Stromal cell of bone marrow (primary cell): Measurements from ENCODE around the gene IST1.

Source experiments
- DNase-seq: peaks from one replicate; pipeline ENCODE4 v3.0.0-alpha.2; 2012; ENCODE audit warnings: low read depth

The IST1 gene

GRCh38 chr16:71919035-71919434, 23.7 kb downstream of the IST1 start:
- DNase-seq, result no peak

DNA sequence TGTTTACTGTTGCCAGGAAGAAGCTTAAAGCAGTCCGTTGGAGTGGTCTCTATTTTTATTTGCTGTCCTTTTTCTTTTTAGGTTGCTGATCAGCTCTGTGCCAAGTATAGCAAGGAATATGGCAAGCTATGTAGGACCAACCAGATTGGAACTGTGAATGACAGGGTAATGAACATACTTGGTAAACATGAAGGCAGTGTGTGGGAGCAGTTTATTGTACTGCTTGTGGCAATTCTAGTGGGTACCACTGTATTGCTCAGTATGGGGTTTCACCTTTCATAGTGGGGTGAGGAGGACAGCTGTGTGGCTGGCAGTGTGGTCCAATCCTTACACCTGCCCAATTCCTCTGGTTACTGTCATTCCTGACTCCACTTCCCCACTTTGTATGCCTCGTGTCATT, 25.3 kb downstream of the IST1 start:
- no peak for DNase-seq

DNA sequence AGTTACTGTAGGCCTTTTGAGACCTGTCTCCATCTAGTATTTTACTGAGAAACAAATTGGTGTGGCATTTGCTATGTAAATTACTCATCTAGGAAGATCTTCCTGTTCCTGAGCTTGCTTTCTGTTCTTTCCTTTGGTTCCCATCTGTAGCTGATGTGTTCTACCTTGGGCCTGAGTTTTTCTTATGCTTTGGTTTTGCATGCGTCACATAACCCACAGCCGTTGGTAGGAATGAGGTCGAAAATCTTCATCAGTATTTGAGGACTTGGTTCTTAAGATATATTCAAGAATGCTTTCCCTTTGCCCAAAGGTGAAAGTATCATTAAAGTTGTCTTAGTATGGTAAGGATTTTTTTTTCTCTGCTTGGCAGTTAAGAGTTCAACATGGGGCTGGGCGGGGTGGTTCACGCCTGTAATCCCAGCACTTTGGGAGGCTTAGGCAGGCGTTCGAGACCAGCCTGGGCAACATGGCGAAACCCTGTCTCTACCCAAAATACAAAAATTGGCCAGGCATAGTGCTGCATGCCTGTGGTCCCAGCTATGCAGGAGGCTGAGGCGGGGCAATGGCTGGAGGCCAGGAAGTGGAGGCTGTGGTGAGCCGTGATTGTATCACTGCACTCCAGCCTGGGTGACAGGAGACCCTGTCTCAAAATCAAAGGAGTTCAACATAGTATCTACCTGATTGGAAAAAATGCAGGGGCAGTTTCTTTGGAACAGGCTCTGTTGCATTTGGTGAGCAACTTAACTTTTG, 28.8 kb downstream of the IST1 start:
- no peak for DNase-seq

DNA sequence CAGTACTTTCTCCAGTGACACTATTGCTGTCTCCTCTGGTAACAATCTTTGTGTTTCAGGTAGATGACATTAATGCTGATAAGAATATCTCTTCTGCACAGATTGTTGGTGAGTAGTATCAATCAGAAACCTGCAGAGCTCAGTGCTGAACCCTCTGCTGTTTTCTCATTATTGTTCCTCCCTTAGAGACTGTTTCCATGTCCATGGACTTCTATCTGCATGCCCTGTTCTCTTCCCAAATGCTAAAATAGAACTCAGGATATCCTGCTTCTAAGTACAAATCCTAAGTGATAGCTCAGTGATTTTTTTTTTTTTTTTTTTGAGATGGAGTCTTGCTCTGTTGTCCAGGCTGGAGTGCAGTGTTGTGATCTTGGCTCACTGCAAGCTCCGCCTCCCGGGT, 29.4 kb downstream of the IST1 start:
- DNase-seq, result no peak

DNA sequence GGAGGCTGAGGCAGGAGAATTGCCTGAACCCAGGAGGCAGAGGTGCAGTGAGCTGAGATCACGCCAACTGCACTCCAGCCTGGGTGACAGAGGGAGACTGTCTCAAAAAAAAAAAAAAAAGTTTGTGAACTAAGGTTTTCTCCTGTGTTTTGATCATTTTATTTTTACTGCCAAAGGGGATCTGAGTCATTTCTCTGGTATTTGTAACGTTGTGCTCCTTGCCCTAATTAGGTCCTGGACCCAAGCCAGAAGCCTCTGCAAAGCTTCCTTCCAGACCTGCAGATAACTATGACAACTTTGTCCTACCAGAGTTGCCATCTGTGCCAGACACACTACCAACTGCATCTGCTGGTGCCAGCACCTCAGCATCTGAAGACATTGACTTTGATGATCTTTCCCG, 32.1 kb downstream of the IST1 start:
- peak; percentile 43 for DNase-seq

- no peak for DNase-seq
These were observed 32.5 kb downstream of the IST1 start for GRCh38 chr16:71927787-71928186.

DNA sequence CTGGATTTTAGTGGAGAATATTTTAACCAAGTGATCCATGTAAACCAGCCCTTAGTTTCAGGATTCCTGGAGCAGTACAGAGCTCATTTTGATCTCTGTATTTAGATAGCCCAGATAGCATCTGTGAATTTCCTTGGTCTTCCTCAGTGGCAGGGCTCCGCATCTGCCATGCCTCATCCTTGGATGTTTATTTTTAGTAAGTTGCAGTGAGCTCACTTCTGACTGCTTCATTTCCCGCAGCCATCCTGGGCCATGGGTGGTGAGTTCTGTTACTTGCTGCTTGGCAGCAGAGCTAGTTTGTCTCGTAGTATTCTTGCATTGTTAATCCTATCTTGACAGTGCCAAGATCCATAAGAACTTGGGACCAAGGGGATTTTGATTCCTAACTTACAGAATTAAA, 33.7 kb downstream of the IST1 start:
- DNase-seq, result peak; percentile 44

- DNase-seq, result no peak
These were observed 34.8 kb downstream of the IST1 start for GRCh38 chr16:71930013-71930563.

DNA sequence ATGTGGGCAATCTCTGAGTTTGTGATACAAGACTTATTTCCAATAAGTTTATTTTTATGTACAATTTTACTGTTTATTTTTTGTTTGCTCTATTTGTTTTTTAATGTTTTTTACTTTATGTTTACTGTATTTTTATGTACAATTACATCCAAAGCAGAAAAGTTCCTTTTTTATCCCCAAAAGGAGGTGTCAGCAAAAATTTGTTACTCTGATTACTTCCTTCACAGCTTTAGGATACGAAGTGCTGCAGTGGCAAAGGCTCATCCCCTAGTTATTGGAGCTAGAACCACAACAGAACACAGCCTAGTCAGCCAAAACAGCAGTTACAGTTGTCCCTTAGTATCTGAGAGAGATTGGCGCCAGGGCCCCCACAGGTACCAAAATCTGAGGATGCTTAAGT, 35.7 kb downstream of the IST1 start:
- DNase-seq, result no peak

DNA sequence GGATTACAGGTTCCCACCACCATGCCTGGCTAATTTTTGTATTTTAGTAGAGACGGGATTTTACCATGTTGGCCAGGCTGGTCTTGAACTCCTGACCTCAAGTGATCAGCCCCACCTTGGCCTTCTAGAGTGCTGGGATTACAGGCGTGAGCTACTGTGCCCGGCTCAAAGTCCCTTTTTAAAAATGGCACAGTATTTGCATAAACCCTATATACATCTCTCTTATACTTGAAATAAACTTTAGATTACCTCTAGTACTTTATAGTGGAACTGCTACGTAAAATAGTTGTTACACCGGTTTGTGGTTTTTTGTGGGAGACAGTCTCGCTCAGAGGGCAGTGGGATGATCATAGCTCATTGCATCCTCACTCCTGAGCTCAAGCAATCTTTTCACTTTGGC, 36.3 kb downstream of the IST1 start:
- no peak for DNase-seq

GRCh38 chr16:71933017-71933416, 37.7 kb downstream of the IST1 start:
- no peak for DNase-seq

DNA sequence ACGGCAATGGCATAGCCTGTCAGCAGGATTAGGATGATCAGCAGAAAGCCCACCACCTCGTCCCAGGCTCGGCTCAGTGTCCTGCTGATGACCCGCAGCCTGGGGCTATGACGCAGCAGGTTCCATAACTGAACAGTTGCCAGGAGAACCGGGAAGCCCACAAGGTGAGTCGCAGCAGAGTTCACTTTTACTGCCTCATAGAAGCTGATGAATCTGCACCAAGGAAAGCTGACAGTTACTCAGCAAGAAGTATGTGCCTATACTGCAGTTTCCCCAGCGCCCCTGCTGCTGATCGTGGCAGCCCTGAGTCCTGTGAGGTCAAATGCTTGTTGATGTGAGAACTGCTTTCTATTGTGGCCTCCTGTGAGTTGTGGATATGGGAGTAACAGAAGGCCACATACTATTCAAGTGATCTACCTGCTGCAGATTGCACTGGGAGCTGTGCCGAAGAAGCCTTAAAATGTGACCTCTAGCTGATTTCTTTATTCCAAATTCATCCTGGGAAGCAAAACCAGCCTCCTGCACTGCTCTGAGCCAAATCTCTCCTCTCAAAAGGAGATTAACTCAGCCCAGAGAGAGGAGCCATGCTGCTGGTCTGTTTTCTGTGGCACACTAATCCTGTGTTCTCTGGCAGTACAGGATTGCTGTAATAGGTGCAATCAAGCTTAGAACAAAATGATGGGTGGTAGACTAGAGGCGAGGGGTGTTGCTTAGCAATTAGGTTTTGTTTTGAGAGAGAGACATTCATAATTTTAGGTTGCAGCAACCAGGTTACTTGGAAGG, 38.8 kb downstream of the IST1 start:
- DNase-seq, result peak; percentile 31

- DNase-seq, result no peak
These were observed 42.7 kb downstream of the IST1 start for GRCh38 chr16:71937868-71938510.

DNA sequence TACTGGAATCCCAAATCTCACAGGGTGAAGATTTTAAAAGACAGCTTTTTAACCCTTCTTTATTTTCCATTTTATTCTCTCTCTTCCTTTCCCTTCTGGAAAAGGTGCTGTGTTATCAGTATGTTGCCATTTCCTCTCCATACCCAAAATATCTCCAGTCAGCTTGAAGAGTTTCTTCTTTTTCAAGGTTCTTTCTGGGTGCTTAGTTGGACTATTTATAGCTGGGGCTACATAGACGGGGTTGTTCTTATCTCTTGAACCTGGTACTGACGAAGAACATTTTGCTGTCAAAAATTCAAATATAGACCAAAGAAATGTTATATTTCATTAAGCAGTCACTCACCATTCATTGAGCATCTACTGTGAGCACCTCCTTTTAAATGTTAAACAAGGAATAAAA, 48.6 kb downstream of the IST1 start:
- DNase-seq, result no peak

DNA sequence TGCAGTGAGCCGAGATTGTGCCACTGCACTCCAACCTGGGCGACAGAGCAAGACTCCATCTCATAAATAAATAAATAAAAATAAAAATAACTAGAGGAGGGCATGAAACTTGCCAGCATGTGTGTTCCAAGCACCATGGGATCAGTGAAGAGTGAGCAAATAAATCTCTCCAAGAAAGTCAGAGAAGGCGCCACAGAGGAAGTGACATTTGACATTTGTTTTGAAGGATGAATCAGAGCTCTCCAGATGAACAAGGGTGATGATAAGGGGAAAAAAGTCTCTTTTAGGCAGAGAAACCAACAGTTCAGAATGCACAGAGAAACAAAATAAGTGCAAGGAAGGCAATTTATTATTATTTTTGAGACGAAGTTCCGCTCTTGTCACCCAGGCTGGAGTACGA, 50.3 kb downstream of the IST1 start:
- DNase-seq, result no peak

- DNase-seq, result no peak
These were observed 57.5 kb downstream of the IST1 start for GRCh38 chr16:71952825-71953224.

GRCh38 chr16:71954180-71954579, 58.8 kb downstream of the IST1 start:
- DNase-seq, result no peak

DNA sequence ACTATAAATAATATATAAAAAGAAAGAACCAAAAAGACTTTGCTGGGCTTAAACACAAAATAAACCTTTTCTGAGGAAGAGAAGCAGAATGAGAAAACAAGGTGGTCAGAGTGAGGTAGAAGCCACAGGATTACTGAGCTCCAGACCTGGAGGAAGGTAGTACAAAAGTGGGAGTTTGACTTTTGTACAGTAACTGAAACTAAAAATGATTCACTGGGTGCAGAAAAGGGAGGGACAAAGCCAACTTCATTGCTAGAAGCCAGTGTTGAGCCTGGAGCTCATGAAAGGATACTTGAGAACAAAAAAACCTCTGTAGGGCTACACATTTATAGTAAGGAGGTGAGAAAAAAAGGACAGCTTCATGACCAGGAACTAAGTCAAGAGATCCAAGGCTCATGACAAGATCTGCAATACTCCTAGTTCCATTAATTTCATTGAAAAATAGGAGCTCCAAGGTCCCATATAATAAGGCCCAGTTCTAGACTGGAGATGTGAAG, 59.4 kb downstream of the IST1 start:
- no peak for DNase-seq

DNA sequence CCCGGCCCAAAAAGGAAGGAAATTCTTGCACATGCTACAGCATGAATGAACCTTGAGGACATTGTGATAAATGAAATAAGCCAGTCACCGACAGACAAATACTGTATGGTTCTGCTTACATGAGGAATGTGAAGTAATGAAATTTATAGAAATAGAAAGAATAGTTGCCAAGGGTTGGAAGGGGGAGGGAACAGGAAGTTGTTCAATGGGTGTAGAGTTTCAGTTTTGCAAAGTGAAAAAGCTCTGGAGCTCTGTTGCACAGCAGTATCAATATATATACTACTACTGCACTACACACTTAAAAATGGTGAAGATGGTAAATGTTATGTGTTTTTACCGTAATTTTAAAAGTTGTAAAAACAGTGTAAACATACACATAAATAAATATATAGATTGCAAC, 61.2 kb downstream of the IST1 start:
- no peak for DNase-seq

GRCh38 chr16:71961066-71962039, 66.0 kb downstream of the IST1 start:
- peak; percentile 87 for DNase-seq

DNA sequence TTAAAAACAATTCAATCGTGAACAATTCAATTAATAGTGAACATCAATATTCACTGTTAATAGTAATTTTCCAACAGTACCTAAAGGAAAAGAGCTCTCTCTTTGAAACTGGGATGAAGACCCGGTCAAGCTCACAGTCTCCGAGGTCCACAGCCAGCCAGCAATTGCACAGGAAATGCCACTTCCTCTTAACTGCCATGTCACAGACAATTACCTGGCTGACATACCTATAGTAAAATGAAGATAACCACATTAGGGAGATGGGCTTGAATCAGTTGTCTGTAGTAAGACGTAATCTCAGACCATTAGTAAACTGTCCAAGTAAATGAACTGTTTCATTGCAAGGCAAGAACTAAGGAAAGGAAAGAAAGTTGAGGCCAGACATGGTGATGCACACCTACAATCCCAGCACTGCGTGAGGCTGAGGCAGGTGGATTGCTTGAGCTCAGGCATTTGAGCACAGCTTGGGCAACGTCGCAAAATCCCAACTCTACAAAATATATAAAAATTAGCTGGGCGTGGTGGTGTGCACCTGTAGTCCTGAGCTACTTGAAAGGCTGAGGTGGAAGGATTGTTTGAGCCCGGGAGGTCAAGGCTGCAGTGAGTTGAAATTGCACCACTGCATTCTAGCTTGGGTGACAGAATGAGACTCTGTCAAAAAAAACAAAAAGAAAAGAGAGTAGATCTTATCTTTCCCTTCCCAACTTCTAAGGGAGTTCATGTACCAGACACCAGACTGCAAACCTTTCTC, 68.0 kb downstream of the IST1 start:
- DNase-seq, result no peak
